Measurements from ENCODE around the gene SDK2. TPM values are rescaled to one million over a fixed set of nuclear protein-coding genes. Genes with fewer than 3 reads are reported as not detected.

The SDK2 gene
- polyA plus RNA-seq, 2 of the 4 experiments (the other 2 are of a cell fraction): 0.36 to 0.57 TPM

- ChIA-PET CTCF (no interaction called here), POLR2A (no interaction called here)
- H3K4me2 ChIP-seq: no peak overlapping the region
- H3K27ac ChIP-seq: no peak overlapping the region
- ATAC-seq: no peak
- 84% methylated on average over 12 of the region's 12 CpGs for WGBS (ENCODE audit: missing lambda C conversion rate)
- no peak overlapping the region for H3K4me3 ChIP-seq
- FAIRE-seq: no peak
- H3K9me3 ChIP-seq: 0 out of 3 replicates have a peak, but pooled peaks cover 10% of the 10 kb centered on the region
- H3K4me1 ChIP-seq: no peaks in the 10 kb centered on the region
- DNase-seq (ENCODE audit: low read depth in 1 of 2, low spot score in 1 of 2): no peak
- TF ChIP-seq ZFP36 (IDR thresholded peaks at IDR 0.05; ENCODE audit: borderline replicate concordance, partially characterized antibody) (no peak), EP300 (IDR thresholded peaks at IDR 0.05) (no peak), HDAC2 (IDR thresholded peaks at IDR 0.05) (no peak), CHD4 (IDR thresholded peaks at IDR 0.05; ENCODE audit: borderline replicate concordance) (no peak), HOXA7 (CRISPR knock-in tag; IDR thresholded peaks at IDR 0.05) (no peak), EHF (CRISPR knock-in tag; IDR thresholded peaks at IDR 0.05) (no peak), MYC (IDR thresholded peaks at IDR 0.05; ENCODE audit: borderline replicate concordance, low read length) (no peak), RAD21 (conservative IDR thresholded peaks at IDR 0.05 in 1 of 2, IDR thresholded peaks at IDR 0.05 in 1 of 2) (no peak), HOXB13 (CRISPR knock-in tag; IDR thresholded peaks at IDR 0.05; ENCODE audit: low read depth) (no peak), TP53 (CRISPR knock-in tag; IDR thresholded peaks at IDR 0.05) (no peak), NR3C1 (IDR thresholded peaks at IDR 0.05) (no peak)
- TF ChIP-seq, protein P1, sequence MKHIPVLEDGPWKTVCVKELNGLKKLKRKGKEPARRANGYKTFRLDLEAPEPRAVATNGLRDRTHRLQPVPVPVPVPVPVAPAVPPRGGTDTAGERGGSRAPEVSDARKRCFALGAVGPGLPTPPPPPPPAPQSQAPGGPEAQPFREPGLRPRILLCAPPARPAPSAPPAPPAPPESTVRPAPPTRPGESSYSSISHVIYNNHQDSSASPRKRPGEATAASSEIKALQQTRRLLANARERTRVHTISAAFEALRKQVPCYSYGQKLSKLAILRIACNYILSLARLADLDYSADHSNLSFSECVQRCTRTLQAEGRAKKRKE (CRISPR knock-in tag; IDR thresholded peaks at IDR 0.05; ENCODE audit: low read depth): no peak
- TF ChIP-seq, protein P2, sequence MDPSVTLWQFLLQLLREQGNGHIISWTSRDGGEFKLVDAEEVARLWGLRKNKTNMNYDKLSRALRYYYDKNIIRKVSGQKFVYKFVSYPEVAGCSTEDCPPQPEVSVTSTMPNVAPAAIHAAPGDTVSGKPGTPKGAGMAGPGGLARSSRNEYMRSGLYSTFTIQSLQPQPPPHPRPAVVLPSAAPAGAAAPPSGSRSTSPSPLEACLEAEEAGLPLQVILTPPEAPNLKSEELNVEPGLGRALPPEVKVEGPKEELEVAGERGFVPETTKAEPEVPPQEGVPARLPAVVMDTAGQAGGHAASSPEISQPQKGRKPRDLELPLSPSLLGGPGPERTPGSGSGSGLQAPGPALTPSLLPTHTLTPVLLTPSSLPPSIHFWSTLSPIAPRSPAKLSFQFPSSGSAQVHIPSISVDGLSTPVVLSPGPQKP (IDR thresholded peaks at IDR 0.05; ENCODE audit: low read depth, low read length): no peak
- TF ChIP-seq, protein P3, sequence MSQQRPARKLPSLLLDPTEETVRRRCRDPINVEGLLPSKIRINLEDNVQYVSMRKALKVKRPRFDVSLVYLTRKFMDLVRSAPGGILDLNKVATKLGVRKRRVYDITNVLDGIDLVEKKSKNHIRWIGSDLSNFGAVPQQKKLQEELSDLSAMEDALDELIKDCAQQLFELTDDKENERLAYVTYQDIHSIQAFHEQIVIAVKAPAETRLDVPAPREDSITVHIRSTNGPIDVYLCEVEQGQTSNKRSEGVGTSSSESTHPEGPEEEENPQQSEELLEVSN (IDR thresholded peaks at IDR 0.05; ENCODE audit: borderline replicate concordance, low read depth): no peak
Measured at GRCh38 chr17:73481676-73482075, 162.6 kb downstream of the SDK2 start.

DNA sequence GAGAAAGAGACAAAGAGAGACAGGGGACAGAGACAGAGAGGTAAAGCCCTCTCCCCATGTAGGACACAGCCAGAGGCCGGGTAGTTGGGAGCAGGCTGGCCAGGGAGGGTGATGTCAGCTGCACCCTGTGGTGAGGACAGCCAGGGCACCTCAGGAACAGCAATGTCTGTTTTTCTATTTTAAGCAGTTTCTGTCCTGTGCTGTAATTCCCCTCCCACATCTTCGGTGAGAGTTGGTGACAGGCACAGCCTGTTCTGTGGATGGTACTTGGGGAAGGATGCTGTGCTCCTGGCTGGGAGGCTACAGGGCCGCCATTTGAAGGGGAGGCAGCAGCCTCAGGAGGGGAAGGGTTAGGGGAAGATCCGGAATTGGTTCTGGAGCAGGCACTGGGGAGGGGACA lies 163.5 kb downstream of the SDK2 start:
- 25% methylated on average over 4 of the region's 4 CpGs for WGBS (ENCODE audit: missing lambda C conversion rate)
- Histone ChIP-seq H3K27ac (no peak overlapping the region), H3K4me2 (no peak overlapping the region), H3K9me3 (0 out of 3 replicates have a peak, but pooled peaks cover 10% of the 10 kb centered on the region), H3K4me1 (no peaks in the 10 kb centered on the region), H3K4me3 (no peak overlapping the region)
- peak; percentile 29 to 41; a peak in 4 of 6 replicates for ATAC-seq
- CTCF ChIA-PET: interaction anchor here (0.5 kb wide), 1 partner anchor 104 kb away, joined by 3 read pairs; no protein-coding TSS in a partner anchor
- no peak for TF ChIP-seq TP53 (CRISPR knock-in tag; IDR thresholded peaks at IDR 0.05)
- TF ChIP-seq MAZ (IDR thresholded peaks at IDR 0.05; ENCODE audit: borderline replicate concordance, low read depth, low read length): no peak
- TF ChIP-seq, protein P3 (IDR thresholded peaks at IDR 0.05; ENCODE audit: borderline replicate concordance, low read depth): no peak
- no peak for TF ChIP-seq MAFK (IDR thresholded peaks at IDR 0.05; ENCODE audit: partially characterized antibody)
- TF ChIP-seq FOSB (CRISPR knock-in tag; IDR thresholded peaks at IDR 0.05): no peak
- TF ChIP-seq SMC3 (IDR thresholded peaks at IDR 0.05): no peak
- TF ChIP-seq, protein P1 (CRISPR knock-in tag; IDR thresholded peaks at IDR 0.05; ENCODE audit: low read depth): no peak
- no peak for DNase-seq (ENCODE audit: low read depth in 1 of 2, low spot score in 1 of 2)
- POLR2A ChIA-PET: no interaction called here
- no peak for FAIRE-seq

Measured in A549 (cell line).